GM12865 (cell line): ENCODE data around the gene TAGLN3.

Experiments
- DNase-seq: peaks from one replicate; pipeline ENCODE4 v3.0.0; 2010; ENCODE audit warnings: low read depth
- H3K4me3 ChIP-seq: 2 replicates; pipeline ENCODE4 v1.5.1; 2011; ENCODE audit warnings: mild to moderate bottlenecking, low read depth, low read length, control low read depth
- TF ChIP-seq, protein P1 (sequence below): IDR thresholded peaks from 2 replicates; pipeline ENCODE4 v1.5.1; 2011; ENCODE audit warnings: low read length, control low read depth, low read depth, inconsistent platforms; ENCODE audit not compliant: insufficient read depth; ENCODE audit errors: missing control alignments

TAGLN3 gene

DNA sequence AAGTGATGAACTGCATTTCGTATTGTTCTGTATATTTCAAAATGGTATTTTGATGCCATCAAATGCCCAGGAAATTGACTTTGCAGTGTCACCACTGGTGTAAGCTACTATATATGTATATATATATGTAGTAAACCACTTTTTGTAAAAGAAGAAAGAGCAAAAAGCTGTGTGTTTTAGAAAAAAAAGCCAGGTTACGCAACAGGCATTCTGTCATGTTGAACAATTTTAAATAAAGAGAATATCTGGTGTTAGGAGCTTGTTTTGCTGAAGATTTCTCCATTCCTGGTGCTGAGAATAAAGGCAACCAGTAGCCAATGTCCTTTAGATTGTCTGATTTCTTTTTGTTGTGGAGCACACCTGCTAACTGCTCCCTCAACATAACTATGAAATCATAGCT, 23.6 kb upstream of the TAGLN3 start:
- TF ChIP-seq, protein P1, sequence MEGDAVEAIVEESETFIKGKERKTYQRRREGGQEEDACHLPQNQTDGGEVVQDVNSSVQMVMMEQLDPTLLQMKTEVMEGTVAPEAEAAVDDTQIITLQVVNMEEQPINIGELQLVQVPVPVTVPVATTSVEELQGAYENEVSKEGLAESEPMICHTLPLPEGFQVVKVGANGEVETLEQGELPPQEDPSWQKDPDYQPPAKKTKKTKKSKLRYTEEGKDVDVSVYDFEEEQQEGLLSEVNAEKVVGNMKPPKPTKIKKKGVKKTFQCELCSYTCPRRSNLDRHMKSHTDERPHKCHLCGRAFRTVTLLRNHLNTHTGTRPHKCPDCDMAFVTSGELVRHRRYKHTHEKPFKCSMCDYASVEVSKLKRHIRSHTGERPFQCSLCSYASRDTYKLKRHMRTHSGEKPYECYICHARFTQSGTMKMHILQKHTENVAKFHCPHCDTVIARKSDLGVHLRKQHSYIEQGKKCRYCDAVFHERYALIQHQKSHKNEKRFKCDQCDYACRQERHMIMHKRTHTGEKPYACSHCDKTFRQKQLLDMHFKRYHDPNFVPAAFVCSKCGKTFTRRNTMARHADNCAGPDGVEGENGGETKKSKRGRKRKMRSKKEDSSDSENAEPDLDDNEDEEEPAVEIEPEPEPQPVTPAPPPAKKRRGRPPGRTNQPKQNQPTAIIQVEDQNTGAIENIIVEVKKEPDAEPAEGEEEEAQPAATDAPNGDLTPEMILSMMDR: no peak
- no peak overlapping the region for H3K4me3 ChIP-seq
- no peak for DNase-seq

DNA sequence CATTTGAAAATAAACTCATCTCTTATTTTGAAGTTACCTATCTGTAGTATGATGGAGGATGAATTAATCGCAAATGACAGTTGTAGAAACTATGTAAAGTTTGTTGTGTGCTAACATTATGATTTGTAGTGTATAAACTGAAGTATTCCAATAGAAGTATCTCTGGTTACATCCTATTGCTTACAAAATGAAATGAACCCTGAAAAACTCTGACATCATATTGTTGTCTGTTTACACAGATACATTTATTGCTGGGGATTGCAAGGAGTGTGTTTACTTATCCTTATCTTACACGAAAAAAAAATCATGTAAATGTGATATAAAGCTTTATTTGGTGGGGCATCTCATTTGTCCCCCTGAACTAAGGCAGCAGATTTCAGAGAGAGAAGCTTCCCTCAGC, 22.5 kb upstream of the TAGLN3 start:
- TF ChIP-seq, protein P1: no peak
- H3K4me3 ChIP-seq: no peak overlapping the region
- no peak for DNase-seq

DNA sequence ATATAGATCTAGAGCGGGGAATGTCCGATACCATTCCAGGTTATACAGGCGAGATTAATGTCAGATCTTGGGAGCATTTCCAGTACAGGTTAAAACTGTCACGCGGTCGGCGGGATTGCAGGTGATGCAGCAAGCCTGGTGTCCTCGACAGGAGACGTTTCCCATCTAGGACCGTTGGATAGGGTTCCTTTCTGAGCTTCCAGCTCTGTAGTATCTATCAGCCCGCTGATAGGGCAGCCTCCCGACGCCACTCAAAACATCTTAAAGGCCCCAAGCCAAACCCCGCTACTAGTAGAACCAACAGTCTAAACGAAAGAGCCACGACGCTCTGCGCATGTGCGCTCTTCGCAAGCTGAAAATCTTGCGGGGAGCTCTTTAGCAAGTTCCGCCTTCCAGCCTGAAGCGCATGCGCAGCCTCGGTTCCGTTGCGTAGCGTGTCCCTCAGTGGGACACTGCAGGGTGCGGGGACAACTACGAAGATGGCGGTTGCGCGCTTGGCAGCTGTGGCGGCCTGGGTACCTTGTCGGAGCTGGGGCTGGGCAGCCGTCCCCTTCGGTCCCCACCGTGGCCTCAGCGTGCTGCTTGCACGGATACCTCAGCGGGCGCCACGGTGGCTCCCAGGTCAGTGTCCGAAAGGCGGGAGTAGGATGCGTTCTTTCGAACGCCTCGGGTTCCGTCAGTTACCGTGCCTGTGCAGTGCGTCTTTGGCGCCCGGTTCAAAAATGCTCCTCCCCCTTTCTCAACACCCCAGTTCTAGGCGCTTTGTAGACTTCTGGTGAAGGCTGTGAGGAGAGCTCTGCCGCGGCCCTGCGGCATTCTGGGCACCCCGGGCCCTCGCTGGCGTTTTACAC, 19.9 kb upstream of the TAGLN3 start, which contains the start of gene ABHD10:
TSS of gene ABHD10 (plus strand) at position 444 of the 851 bp plus-strand sequence. CDS start at position 480, 36 bp downstream.
- TF ChIP-seq, protein P1: no peak

DNA sequence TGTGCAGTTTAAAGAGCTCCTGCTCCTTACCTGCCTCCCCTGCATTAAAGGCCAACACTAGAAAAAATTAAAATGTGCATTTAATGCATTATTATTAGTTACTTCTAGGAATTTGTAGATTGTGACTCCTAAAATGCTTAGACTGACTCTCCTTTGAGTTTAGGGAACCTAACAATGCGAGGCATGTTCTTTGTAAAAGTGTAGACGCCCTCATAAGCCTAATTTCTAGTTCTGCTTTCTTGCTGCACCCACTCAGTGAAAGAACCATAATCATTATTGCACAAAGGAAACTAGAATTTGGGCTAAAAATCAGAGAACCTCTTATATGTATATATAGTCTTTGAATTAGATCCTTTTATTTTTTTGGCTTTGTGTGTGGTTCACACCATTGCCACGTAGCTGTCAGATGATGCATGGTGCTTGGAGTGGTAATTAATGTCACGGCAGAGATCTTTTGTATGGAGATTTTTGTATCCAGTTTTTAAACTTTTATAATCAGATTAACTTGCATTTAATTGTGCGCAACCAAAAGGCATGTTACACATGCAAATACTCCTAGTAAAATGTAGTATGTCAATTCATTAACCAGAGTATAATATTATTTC, 19.2 kb upstream of the TAGLN3 start:
- DNase-seq: peak; percentile 37
- TF ChIP-seq, protein P1: no peak

More for the DNA sequence above, 19.9 kb upstream of the TAGLN3 start, which contains the start of gene ABHD10:
- peak within 1 kb of the TSS; percentile 97 for H3K4me3 ChIP-seq
- DNase-seq: peak; percentile 98

DNA sequence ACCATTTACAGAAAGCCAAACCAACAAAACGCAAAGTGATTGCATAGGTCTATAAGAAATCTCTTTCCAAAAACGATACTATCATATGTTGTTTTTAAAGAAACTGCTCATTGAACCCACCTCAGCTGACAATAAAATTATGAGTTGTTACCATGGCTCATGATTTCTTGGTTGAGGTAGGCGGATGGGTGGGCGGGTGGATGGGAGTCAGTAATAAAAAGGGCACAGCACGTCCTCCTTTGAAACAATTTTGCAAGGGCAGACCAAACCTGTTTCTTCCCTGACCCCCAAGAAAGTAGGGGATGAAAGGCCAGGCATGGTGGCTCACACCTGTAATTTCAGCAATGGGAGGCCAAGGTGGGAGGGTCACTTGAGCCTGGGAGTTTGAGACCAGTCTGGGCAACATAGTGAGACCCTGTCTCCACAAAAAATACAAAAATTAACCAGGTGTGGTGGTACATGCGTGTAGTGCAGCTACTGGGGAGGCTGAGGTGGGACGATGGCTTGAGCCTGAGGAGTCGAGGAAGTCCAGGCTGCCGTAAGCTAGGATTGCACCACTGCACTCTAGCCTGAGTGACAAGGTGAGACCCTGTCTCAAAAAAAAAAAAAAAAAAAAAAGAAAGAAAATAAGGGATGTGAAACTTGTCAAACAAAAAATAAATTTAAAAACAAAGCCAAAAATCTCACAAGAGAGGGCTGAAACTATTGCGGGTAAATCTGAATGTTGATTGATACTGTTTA, 17.8 kb upstream of the TAGLN3 start:
- DNase-seq: no peak
- TF ChIP-seq, protein P1: no peak
- H3K4me3 ChIP-seq: no peak overlapping the region

More for the DNA sequence above, 19.2 kb upstream of the TAGLN3 start:
- H3K4me3 ChIP-seq: peak overlapping the region; percentile 97

DNA sequence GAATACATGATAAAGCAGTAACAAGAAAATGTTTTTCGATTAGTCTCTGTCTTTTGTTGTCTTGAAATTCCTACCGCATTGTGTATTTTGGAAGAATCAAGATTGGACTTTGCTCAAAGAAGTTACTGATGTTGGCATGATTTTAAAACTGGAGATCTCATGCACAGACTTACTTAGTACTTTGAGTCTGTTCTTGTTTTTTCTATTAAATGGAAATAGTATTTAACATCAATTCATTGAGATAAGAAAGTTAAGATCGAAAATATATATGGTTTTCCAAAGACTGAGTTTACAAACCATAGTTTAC, 17.3 kb upstream of the TAGLN3 start:
- H3K4me3 ChIP-seq: no peak overlapping the region
- TF ChIP-seq, protein P1: no peak
- no peak for DNase-seq
